GM21526 (cell line): Measurements from ENCODE around the gene GSTT2B.
"Not testable (repeated sequence)": the region's sequence is repeated elsewhere in the genome, so short reads cannot be mapped to it uniquely, and the experiment has no call there.

ENCODE experiments used
- ATAC-seq: cut with Tn5 transposase; IDR thresholded peaks from one replicate; pipeline ENCODE4 v1.9.1; 2021; ENCODE audit warnings: moderate library complexity; ENCODE audit not compliant: unreplicated experiment, low FRiP score

GSTT2B gene

DNA sequence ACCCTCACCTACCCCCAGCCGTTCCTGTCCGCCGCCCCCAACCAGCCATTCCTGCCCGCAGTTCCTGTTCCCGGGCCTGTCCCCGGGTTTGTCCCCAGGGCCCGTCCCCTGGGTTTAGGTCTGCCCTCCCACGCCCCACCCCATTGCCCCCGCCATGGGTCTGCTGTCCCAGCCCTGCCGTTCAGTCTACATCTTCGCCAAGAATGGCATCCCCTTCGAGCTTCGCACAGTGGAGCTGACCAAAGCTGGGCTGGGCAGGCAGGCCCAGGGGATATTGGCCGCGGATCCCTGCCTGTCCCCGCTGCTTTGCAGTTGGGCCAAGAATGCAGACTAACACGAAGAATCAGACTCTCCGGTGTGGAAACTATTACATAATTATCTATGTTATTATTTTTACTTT is 11.2 kb downstream of the GSTT2B start:
- not testable (repeated sequence) for ATAC-seq

DNA sequence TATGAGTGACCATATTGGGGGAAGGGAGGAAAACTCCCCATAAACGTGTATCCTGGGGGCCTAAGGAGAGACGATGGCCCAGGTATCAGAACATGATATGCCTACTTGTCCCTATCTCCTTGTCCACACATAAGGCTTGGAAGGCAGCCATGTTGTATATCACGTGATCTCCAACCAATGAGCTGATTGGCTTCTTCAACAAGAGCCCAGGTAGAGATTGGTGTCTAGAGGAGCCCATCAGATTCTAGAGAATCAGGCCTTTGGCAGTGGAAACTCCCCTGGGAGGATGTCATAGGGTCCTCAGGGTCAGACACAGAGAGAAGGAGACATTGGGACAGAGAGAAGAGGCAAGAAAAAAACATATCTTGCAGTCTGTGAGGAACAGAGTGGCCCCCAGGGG is 13.6 kb downstream of the GSTT2B start:
- not testable (repeated sequence) for ATAC-seq

- ATAC-seq, result not testable (repeated sequence)
Observed at GRCh38 chr22:23940166-23940565, 20.8 kb downstream of the GSTT2B start.

- ATAC-seq, result no peak
Observed at GRCh38 chr22:23939017-23939357, 22.0 kb downstream of the GSTT2B start.

GRCh38 chr22:23938328-23939016 is 22.5 kb downstream of the GSTT2B start:
- ATAC-seq, result no peak

GRCh38 chr22:23926561-23926960 is 34.4 kb downstream of the GSTT2B start:
- no peak for ATAC-seq

- no peak for ATAC-seq
Observed at GRCh38 chr22:23925020-23925606, 35.9 kb downstream of the GSTT2B start.

GRCh38 chr22:23922921-23923320 is 38.1 kb downstream of the GSTT2B start:
- ATAC-seq, result no peak

GRCh38 chr22:23921586-23922201 is 39.3 kb downstream of the GSTT2B start:
- not testable (repeated sequence) for ATAC-seq

DNA sequence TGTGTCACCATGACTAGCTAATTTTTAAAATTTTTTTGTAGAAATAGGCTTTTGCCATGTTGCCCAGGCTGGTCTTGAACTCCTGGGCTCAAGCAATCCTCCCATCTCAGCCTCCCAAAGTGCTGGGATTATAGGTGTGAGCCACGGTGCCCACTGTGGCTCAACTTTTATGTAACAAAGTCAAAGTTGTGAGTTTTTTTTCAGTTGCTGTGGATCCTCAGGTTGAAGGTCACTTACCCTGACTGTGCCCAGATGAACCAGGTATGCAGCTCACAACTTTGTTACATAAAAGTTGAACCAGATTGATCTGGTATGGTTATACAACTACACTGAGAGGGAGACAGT is 40.8 kb downstream of the GSTT2B start:
- not testable (repeated sequence) for ATAC-seq

DNA sequence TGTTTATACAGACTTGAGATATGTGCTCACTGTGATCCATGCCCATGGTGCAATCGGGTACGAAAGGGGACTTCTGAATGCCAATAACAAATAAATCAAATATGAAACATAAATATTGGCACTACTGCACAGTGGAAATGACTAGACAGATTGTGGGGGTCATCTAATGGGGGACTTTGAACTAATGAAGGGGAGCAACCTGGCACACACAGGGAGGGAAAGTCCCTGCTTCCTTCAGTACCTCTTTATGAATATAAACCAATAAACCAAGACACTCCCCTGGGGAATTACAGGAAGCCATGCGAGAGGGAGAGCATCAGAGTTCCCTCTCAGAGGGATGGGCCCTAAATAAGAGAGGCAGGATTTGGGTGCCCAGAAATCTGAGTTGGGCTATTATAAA is 45.7 kb downstream of the GSTT2B start:
- ATAC-seq, result no peak

DNA sequence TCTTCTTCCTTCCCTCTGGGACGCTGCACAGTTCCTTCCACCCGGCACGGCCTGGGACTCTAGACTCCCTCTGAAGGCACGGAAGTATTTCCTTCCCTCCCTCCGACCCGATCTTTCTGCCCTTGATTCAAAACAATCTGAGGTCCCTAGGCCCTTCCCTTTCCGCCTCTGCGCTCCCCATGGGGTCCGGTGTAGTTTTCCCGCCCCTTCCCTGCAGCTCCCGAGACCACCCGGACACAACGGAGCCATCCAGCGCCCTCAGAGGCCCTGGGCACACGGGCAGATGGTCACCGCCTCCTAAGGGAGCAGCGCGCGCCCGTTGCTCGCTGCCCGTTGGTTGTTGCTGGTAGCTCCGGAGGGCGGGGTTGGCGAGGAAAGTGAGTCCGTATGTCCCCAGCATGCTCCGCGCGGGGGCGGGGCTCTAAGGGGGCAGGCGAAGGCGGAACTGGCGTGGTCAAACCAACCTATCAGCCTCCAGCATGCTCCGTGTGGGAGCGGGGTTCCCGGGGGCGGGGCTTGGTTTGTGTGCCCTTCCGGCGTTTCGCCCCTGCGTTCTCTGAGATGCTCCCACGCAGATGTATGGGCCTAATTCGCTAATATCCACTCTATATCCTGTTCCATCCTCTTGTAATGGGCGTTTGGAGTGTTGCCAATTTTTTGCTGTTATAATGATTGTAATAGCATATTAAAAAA is 47.2 kb downstream of the GSTT2B start:
- peak; percentile 88 for ATAC-seq

DNA sequence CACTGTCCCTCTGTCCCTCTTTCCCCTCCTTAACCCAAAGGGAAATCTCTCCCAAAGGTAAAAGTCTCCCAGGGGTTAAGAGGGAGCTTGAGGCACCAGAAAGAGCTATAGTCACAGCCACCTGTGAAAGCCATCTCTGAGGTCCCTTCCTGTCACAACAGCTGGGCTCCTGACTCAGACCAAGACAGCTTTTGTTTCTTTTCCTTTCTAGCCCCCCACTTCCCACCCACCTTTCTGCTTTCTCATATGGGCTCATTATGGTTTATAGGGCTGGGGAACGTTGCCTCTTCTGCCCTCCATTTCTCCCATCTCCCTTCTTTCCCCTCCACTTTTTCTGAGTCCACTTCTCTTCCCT is 47.7 kb downstream of the GSTT2B start:
- ATAC-seq, result peak; percentile 18

- no peak for ATAC-seq
Observed at GRCh38 chr22:23912293-23912903, 48.6 kb downstream of the GSTT2B start.

DNA sequence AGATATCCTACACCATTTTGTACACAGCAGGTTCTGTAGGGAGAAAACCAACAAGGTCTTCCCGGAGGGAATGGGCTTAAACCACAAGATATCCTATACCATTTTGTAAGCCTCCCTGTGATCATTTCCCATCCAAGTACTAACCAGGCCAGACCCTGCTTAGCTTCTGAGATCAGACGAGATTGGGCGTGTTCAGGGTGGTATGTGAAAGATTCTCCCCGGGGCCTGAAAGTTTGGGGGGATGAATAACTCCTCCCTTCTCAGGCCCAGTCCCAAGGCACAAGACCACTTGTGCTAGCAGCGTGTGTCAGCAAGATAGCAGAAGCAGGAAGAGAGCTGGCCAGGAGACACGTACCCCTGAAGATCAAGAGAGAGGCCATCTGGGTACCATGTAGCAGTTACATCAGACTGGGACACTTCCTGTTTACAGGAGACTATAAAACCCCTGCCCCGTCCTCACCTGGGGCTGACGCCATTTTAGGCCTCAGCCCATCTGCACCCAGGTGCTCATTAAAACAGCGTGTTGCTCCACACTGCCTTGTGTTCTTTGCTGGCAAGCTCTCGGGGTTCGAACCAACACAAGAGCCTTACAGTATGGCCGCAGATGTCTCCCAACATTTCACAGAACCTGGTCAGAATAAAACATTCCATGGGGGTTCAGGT is 49.5 kb downstream of the GSTT2B start:
- ATAC-seq, result no peak

GRCh38 chr22:23910496-23911190 is 50.4 kb downstream of the GSTT2B start:
- no peak for ATAC-seq

DNA sequence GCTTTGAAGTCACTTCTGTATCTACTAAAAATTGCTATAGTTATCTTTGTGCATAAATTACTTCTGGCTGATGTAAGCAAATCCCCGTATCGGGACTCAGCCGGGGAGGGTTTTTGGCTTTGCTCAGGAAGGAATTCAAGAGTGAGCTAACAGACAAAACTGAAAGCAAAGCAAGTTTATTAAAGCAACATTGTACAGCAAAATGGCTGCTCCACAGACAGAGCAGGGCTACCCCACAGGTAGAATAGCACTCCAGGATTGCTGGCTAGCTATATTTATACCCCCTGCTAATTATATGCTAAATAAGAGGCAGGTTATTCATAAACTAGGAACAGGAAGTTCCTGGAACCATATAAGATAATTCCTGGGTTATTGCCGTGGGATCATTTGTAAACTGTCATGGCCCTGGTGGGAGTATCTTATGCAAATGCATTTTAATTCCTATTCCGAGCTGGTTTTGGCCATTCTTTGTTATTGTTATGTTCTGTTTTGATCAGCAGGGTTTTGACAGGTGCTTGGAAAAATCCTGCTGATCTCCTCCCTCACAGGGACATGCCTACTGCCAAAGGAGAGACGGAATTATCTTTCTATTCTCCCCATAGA is 51.6 kb downstream of the GSTT2B start:
- ATAC-seq, result no peak

DNA sequence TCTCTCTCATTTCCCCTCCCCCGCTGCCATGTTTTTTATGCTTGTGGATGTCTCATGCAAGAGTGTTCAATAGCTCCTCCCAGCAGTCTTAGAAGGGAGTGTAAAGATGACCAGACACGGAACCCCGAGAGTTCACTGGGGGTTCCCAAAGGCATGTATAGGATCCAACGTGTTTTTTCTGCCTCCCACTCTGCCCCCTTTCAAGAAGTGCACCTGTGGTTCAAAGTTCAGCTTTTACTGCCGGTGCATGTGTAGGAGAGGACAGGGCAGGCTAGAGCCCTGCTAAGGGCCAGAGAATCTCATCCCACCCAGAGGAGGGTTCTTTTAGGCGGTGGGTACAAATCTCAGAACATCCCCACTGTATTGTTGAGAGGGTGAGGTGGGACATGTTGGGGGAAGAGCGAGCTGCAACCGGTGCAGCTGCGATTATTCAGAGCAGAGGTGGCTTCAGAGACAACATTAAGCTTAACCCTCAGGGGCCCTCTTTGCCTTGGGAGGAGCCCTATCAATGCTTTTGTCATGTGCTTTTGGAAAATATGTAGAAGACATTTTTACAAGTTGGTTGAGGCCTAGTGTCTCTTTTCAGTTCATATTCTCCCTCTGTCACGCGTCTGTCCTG is 52.3 kb downstream of the GSTT2B start:
- no peak for ATAC-seq

DNA sequence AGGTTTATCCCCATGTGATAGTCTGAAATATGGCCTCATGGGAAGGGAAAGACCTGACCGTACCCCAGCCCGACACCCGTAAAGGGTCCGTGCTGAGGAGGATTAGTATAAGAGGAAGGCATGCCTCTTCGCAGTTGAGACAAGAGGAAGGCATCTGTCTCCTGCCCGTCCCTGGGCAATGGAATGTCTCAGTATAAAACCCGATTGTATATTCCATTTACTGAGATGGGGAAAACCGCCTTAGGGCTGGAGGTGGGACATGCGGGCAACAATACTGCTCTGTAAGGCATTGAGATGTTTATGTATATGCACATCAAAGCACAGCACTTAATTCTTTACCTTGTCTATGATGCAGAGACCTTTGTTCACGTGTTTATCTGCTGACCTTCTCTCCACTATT is 53.6 kb downstream of the GSTT2B start:
- ATAC-seq, result not testable (repeated sequence)
